SU-DHL-6 (cell line): ENCODE results near the gene C6orf132.

ENCODE experiments used
- H2AFZ ChIP-seq: fragments of 200-600 bp; sonication (generic); 2 replicates; pipeline ENCODE4 v1.6.1; 2014; ENCODE audit warnings: low read depth, mild to moderate bottlenecking, moderate library complexity, mixed read lengths, antibody characterized with exemption, low read length; ENCODE audit not compliant: severe bottlenecking
- H3F3A ChIP-seq: fragments of 200-600 bp; shearing (Covaris generic); 2 replicates; pipeline ENCODE4 v1.6.0; 2016; ENCODE audit warnings: antibody characterized with exemption, mild to moderate bottlenecking; ENCODE audit not compliant: insufficient read depth
- H3K27ac ChIP-seq: fragments of 200-600 bp; sonication (generic); 2 replicates; pipeline ENCODE4 v1.5.1; 2016; ENCODE audit warnings: low read depth, mild to moderate bottlenecking, low read length, moderate library complexity, mixed read lengths
- H3K27me3 ChIP-seq: fragments of 200-600 bp; sonication (generic), shearing (Covaris generic); 2 replicates; pipeline ENCODE4 v1.6.0; 2014; ENCODE audit warnings: mild to moderate bottlenecking, low read length
- H3K36me3 ChIP-seq: fragments of 200-600 bp; sonication (generic); 2 replicates; pipeline ENCODE4 v1.6.1; 2014; ENCODE audit warnings: mild to moderate bottlenecking, low read length, mixed read lengths
- H3K4me2 ChIP-seq: fragments of 300-600, 200-600 bp; shearing (Covaris generic), sonication (generic); 2 replicates; pipeline ENCODE4 v1.6.0; 2014; ENCODE audit warnings: low read length, low read depth, mild to moderate bottlenecking; ENCODE audit not compliant: poor library complexity, severe bottlenecking
- H3K4me3 ChIP-seq: fragments of 200-600 bp; sonication (generic); 2 replicates; pipeline ENCODE4 v1.5.1; 2014; ENCODE audit warnings: antibody characterized with exemption, low read length, mild to moderate bottlenecking, mixed read lengths; ENCODE audit not compliant: insufficient read depth, poor library complexity, severe bottlenecking
- H3K79me2 ChIP-seq: fragments of 200-600 bp; sonication (generic); 2 replicates; pipeline ENCODE4 v1.6.1; 2014; ENCODE audit warnings: mild to moderate bottlenecking, low read length, moderate library complexity; ENCODE audit not compliant: insufficient read depth
- H3K9ac ChIP-seq: fragments of 200-600 bp; sonication (generic); 2 replicates; pipeline ENCODE4 v1.7.0; 2014; ENCODE audit warnings: mild to moderate bottlenecking, low read length
- H3K9me2 ChIP-seq: fragments of 200-600 bp; sonication (generic); replicated peaks from 2 replicates; pipeline ENCODE4 v1.6.1; 2014; ENCODE audit warnings: low read length; ENCODE audit not compliant: insufficient read depth
- H3K9me3 ChIP-seq: fragments of 200-600 bp; sonication (generic); 2 replicates; pipeline ENCODE4 v1.6.1; 2014; ENCODE audit warnings: low read length, mixed read lengths; ENCODE audit not compliant: insufficient read depth
- H4K20me1 ChIP-seq: fragments of 200-600 bp; sonication (generic); 2 replicates; pipeline ENCODE4 v1.6.1; 2014; ENCODE audit warnings: low read depth, mild to moderate bottlenecking, antibody characterized with exemption, low read length, moderate library complexity, mixed read lengths
- EZH2phosphoT487 ChIP-seq: fragments of 200-600 bp; sonication (generic), shearing (Covaris generic); conservative IDR thresholded peaks from 2 replicates; pipeline ENCODE4 v1.6.1; 2018; ENCODE audit warnings: mild to moderate bottlenecking, antibody characterized with exemption, low read length, moderate library complexity, mixed read lengths
- TF ChIP-seq, protein P1 (sequence below): fragments of 200-600 bp; sonication (generic); IDR thresholded peaks from one replicate; pipeline ENCODE4 v1.5.1; 2017; ENCODE audit warnings: antibody characterized with exemption, mild to moderate bottlenecking, low read length, moderate library complexity; ENCODE audit not compliant: insufficient read depth, poor library complexity, severe bottlenecking

Gene C6orf132

GRCh38 chr6:42159431-42160024, 17.1 kb upstream of the C6orf132 start:
- no peaks in the 10 kb centered on the region for H3K27me3 ChIP-seq
- H3K9me3 ChIP-seq: no peaks in the 10 kb centered on the region
- no peaks in the 10 kb centered on the region for H3K36me3 ChIP-seq
- H4K20me1 ChIP-seq: no peaks in the 10 kb centered on the region
- no peak overlapping the region for H3K9ac ChIP-seq
- H3K9me2 ChIP-seq: no peaks in the 10 kb centered on the region
- no peak overlapping the region for H3K4me3 ChIP-seq
- H3K4me2 ChIP-seq: no peak overlapping the region
- no peak overlapping the region for H2AFZ ChIP-seq
- TF ChIP-seq, protein P1, sequence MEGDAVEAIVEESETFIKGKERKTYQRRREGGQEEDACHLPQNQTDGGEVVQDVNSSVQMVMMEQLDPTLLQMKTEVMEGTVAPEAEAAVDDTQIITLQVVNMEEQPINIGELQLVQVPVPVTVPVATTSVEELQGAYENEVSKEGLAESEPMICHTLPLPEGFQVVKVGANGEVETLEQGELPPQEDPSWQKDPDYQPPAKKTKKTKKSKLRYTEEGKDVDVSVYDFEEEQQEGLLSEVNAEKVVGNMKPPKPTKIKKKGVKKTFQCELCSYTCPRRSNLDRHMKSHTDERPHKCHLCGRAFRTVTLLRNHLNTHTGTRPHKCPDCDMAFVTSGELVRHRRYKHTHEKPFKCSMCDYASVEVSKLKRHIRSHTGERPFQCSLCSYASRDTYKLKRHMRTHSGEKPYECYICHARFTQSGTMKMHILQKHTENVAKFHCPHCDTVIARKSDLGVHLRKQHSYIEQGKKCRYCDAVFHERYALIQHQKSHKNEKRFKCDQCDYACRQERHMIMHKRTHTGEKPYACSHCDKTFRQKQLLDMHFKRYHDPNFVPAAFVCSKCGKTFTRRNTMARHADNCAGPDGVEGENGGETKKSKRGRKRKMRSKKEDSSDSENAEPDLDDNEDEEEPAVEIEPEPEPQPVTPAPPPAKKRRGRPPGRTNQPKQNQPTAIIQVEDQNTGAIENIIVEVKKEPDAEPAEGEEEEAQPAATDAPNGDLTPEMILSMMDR: no peak
- TF ChIP-seq EZH2phosphoT487: no peak
- H3K27ac ChIP-seq: no peak overlapping the region
- no peaks in the 10 kb centered on the region for H3F3A ChIP-seq
- H3K79me2 ChIP-seq: no peaks in the 10 kb centered on the region

GRCh38 chr6:42158631-42159030, 16.2 kb upstream of the C6orf132 start:
- no peaks in the 10 kb centered on the region for H3K27me3 ChIP-seq
- no peaks in the 10 kb centered on the region for H3K79me2 ChIP-seq
- H4K20me1 ChIP-seq: no peaks in the 10 kb centered on the region
- H2AFZ ChIP-seq: no peak overlapping the region
- no peak overlapping the region for H3K27ac ChIP-seq
- H3K4me2 ChIP-seq: no peak overlapping the region
- H3K36me3 ChIP-seq: no peaks in the 10 kb centered on the region
- H3K4me3 ChIP-seq: no peak overlapping the region
- H3K9me3 ChIP-seq: no peaks in the 10 kb centered on the region
- H3K9me2 ChIP-seq: no peaks in the 10 kb centered on the region
- no peaks in the 10 kb centered on the region for H3F3A ChIP-seq
- TF ChIP-seq, protein P1: no peak
- no peak for TF ChIP-seq EZH2phosphoT487
- no peak overlapping the region for H3K9ac ChIP-seq

- Histone ChIP-seq H3K9me2 (no peaks in the 10 kb centered on the region), H2AFZ (no peak overlapping the region), H3K27ac (no peak overlapping the region), H3K9me3 (no peaks in the 10 kb centered on the region), H3K4me2 (no peak overlapping the region), H3K4me3 (no peak overlapping the region), H4K20me1 (no peaks in the 10 kb centered on the region), H3K79me2 (no peaks in the 10 kb centered on the region), H3K9ac (no peak overlapping the region), H3F3A (no peaks in the 10 kb centered on the region), H3K27me3 (no peaks in the 10 kb centered on the region), H3K36me3 (no peaks in the 10 kb centered on the region)
- no peak for TF ChIP-seq EZH2phosphoT487
- TF ChIP-seq, protein P1: no peak
Measured at GRCh38 chr6:42158011-42158410, 15.6 kb upstream of the C6orf132 start.
